Measurements from ENCODE around the gene RITA1.

RITA1 gene

DNA sequence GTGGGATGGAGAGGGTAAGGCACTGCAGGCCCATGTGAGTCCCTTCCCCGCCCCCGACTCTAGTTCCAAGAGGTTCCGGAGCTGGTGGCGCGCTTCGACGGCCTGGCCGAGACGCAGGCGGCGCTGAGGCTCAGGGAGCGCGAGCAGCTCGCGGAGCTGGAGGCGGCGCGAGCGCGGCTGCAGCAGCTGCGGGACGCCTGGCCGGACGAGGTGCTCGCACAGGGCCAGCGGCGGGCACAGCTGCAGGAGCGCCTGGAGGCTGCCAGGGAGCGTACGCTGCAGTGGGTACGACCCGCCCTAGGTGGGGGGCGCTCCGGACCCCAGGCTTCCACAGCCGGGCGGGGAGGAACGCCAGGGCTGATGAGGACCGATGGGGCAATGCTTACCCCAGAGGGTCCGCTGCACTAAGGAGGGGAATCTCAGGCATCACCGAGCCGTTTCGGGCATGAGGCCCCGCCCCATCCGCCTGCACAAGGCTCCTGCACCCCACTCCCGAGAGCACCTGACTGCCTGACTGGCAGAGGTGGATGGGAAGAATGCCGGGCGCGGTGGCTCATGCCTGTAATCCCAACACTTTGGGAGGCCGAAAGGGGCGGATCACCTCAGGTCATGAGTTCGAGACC lies 31.1 kb upstream of the RITA1 start:
- DNase-seq: no peak

DNA sequence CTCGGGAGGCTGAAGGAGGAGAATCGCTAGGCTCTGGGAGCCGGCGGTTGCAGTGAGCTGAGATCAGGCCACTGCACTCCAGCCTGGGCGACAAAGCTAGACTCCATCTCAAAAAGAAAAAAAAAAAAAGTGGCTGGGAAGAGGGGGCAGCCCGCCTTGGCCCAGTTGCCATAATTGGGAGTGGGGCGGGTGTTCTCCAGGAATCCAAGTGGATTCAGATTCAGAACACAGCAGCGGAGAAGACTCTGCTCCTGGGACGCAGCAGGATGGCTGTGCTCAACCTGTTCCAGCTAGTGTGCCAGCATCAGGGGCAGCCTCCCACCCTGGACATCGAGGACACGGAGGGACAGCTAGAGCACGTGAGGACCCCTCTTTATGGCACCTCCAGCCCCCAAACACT lies 30.5 kb upstream of the RITA1 start:
- DNase-seq: no peak

DNA sequence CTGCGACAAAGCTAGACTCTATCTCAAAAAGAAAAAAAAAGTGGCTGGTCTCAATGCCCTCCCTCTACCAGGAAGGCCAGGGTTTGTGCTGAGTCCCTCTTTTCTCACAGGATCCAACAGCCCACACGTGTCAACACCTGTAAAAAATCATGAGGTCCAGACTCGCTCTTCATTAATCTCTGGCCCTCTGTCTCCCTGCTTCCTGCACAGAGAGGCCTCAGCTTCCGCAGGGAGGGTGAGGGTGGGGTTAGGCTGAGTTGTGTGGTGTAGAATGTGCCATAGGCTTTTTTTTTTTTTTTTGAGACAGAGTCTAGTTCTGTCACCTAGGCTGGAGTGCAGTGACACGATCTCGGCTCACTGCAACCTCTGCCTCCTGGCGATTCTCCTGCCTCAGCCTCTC lies 29.9 kb upstream of the RITA1 start:
- no peak for DNase-seq

DNA sequence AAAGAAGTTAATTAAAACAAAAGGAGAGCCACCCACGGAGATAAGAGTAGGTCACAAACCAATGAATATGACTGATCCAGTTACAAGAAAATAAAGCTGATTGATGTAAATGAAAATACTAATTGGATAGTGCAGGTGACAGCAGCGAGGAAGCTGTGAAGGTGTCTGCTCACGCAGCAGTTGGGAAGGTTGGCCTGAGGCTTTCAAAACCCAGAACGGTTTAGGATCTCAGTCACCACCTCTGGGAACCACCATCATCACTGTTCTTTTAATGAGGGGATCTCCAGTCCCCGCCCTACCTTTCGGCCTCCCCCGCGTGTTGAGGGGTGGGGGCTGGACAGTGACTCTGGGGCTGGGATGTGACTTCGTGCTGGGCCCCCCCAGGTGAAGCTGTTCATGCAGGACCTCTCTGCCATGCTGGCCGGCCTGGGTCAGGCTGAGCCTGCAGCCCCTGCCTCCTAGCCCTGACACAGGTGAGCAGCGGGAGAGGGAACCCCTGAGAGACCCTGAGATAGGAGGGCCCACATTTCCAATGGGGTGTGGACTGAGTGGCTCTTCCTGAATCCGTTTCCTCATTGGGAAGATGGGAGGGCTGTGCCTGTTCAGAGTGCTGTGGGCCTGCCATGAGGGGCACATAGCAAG lies 28.2 kb upstream of the RITA1 start:
- DNase-seq: no peak

DNA sequence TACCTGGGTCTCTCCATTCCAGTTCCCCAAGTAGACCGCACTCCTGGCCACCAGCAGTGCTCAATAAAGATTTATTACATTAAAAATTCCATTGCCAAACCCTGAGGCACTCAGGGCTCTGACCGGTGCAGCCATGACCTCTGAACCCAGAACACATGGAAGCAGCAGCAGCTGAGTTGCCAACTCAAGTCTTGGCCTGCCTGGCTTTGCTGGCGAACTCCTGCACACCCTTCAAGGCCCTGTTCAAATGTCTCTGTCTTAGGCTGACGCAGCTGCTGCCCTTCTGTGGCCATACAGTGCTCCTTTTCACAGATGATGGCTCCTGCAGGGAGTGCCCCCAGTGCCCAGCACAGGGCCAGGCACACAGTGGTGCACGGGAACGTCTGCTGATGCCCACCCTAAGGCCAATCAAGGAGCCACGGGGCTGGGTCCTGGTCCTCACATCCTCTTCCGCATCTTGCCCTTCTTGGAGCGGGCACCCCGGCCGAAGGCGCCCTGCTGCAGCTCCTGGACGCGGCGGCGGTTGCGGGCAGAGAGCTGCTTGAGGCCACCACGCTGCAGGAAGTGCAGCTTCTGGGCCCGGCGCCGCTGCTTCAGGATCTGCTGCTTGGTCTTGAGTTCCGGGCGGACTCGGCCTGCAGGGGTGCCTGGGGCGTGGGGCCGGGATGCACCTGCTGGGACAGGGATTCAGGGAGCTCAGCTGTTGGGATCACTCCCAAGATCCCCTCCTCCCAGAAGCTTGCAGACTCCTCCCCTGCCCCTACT lies 26.9 kb upstream of the RITA1 start:
- DNase-seq: no peak

DNA sequence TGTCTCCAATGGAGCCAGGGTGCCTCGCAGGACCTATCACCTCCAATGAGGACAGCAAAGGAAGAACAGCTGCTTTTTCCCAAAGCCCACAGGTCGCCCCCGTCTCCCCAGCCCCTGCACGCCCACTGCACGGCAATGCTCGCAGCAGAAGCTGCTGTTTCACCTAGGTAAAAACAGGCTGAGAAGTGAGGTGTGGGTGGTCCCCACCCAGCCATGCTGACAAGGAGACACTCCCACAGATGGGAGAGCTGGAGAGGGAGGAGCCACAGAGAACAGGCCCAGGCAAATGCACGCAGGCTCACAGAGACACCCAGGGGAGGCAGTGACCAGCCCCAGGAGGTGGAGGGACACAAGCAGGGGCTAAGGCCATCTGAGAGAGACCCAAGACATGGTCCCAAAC lies 25.6 kb upstream of the RITA1 start:
- DNase-seq: no peak

DNA sequence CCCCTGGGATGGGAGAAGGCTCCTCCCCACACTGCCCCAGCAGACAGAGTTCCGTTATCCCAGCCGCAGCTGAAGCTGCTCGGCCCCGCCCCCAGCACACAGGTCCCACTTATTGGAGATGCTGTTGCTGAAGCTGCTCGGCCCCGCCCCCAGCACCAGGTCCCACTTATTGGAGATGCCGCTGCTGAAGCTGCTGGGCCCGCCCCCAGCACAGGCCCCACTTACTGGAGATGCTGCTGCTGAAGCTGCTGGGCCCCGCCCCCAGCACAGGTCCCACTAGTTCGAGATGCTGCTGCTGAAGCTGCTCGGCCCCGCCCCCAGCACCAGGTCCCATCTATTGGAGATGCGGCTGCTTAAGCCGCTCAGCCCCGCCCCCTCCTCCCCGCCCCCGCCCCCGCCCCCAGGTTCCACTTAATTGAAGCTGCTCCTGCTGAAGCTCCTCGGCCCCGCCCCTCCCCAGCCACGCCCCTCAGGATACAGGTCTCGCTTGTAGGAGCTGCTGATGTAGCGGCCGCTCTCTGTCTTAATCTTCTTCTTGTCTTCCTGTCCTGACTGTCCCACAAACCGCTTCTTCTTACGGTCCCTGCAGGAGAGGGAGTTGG lies 24.0 kb upstream of the RITA1 start:
- no peak for DNase-seq

DNA sequence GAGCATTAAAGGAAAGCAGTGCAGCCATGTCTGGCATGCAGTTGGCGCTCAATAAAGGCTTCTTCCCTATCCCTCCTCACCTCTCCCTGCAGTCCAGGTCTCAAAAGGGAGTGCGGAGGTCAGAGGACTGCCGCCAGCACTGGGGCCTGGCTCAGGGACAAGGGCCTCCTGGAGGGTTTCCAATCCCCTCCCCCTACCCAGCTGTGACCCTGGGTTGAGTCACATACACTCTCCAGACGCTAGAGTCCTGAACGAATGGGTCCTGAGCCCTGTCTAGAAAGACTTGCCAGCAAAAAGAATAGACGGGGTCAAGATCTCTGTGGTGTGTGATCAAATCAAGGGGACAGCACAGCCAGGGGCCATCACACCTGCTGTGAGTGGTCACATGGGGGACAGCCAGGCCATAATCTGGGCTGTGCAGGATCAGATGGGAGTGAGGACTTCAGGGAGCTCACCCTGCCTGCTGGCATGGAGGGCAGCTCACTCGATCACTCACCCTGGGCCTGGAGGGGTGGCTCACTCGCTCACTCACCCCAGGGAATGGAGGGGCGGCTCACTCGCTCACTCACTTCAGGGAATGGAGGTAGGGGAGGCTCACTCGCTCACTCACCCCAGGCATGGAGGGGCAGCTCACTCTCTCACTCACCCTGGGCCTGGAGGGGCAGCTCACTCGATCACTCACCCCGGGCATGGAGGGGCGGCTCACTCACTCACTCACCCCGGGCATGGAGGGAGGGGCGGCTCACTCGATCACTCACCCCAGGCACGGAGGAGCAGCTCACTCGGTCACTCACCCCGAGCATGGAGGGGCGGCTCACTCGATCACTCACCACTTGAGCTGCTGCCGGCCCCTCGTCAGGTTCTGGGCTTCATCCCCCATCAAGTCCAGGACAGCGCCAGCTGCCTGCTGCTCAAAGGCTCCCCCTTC lies 23.2 kb upstream of the RITA1 start:
- no peak for DNase-seq

DNA sequence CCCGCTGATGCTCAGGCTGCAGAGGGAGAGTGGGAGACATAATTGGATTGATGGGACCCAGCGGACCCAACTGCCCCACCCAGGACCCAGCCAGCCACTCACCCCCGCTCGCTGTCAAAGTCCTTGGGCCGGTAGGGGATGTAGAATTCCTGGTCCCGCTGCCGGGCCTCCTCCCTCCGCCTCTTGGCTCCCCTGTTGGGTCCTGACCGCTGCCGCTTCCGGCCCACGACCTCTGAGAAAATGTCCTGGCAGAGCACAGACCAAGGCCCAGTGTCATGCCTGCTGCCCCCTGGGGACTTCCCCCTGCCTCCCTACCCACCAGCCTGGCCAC lies 22.5 kb upstream of the RITA1 start:
- no peak for DNase-seq

DNA sequence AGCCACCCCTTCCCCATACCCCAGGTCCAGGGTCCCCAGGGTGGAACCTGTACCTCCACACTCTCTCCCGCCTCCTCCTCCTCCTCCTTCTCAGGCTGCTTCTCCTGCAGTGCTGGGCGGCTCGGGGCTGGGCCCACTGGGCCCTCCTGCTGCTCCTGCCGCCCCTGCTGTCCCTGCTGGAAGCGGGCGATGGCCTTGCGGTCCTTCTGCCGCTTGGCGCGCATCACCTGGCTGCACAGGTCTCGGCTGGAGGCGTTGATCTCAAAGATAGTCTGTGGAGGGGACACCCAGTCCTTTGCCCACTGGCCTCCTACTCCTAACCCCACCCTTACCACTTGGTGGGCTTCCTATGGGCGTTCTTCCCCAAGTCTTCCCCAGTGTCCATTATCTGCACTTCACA lies 21.5 kb upstream of the RITA1 start:
- no peak for DNase-seq

DNA sequence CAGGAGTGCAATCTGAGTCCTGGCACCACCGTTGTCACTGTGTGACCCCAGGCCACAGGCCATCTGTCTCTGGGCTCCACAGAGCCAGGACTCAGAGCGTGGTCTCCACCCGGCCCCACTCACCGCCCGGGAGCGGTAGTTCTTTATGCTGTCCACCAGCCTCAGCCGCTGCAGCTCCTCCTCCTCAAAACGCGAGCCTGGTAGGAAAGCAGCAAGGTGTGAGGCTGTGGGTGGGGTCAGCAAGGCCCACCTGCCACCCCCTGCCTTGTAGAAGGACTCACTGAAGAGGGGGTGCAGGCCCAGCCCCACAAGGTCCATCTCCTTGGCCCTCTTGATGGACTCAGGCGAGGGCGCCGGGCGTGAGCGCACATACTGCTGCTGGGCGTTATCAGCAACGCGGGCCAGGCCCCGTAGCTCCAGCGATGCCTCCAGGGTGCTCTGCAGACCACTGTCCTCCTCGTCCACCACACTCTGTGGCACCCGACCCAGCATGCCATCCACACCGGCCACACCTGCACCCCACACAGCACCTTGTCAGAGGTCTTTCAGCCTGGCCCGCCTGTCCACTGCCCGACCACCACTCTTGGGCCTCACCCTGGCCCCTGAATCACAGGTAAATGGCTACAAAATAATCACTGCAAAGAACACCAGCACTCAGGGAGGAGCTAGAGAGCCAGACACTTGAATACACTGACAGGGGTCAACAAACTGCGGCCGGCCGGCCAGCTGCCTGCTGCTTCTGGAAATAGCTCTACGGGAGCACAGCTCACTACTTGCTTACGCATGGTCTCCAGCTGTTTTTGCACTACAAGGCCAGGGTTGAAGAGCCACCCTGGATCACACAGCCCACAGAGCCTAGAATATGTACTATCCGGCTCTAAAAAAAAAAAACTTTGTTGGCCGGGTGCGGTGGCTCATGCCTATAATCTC lies 19.7 kb upstream of the RITA1 start:
- no peak for DNase-seq

DNA sequence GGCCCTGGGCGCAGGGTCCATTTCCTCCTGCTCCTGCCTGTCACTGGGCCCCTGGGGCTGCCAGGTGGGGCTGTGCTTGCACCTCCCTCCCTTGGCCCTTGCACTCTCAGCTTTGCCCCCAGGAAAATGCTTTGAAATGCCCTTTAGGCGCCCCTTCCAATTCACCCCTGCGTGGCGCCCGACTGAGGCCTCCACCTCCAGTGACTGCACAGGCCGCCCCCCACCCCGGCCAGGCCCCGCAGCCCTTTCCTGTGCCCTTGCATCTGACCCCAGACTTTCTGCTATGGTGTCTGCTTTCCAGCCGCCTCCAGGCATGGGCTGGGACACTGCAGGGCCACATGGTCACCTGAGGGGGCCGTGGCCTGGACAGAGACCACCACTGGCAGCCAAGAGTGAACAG lies 17.7 kb upstream of the RITA1 start:
- DNase-seq: no peak

DNA sequence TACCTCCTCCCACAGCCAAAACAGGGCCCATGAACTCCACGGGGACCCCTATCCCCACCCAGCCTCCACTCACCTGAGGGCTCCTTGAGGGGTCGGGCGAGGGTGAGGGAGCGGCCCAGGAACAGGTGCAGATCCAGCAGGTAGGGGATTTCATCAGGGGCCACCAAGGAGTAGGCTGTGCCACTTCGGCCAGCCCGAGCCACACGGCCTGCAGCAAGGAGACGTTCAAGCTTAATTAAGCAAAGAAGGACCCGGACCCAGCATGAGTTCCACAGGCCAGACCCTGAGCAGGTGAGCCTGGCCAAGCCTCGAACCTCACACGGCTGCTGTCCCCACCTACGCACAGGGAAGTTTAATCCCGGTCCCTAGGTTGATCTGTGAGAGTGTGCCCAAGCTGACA lies 15.8 kb upstream of the RITA1 start:
- no peak for DNase-seq

DNA sequence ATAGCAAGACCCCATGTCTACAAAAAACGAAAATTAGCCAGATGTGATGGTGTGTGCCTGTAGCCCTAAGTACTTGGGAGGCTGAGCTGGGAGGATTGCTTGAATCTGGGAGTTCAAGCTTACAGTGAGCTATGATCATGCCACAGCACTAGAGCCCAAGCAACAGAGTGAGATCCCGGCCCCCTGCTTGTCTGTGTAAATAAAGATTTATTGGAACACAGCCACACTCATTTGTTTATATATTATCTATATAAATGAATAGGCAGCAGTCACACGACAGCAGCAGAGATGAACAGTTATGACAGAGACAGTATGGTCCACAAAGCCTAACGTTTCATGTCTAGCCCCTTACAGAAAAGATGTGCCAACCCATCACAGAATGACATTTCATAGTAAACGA lies 15.1 kb upstream of the RITA1 start:
- no peak for DNase-seq

DNA sequence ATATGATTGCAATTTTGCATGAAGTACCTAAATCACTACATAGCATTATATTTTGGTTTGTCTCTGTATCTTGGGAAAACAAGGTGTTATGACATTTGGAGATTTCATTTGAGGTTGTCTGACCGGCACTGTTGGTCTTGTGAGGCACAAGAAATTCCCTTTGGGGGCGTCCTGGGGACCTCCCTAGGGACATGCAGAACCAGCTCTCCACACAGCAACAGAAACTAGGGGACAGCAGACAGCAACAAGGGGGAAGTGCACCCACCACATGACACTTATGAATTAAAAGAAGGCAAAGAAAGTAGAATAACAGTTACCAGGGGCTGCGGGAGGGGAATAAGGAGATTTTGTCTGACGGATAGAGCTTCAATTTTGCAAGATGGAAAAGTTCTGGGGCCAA lies 14.6 kb upstream of the RITA1 start:
- DNase-seq: no peak

DNA sequence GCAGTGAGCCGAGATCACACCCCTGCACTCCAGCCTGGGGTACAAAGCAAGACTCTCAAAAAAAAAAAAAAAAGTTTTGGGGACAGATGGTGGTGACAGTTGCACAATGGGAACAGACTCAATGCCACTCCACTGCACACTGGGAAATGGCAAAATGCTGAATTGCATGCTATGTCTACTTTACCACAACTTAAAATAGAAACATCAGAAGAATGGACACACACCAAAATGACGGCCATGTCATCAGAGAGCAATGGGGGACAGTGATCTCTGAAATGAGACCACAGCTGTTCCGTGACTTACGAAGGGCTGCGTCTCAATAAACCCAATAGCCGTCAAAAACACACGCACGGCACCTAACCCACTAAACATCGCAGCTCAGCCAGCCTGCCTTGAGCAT lies 14.0 kb upstream of the RITA1 start:
- no peak for DNase-seq

DNA sequence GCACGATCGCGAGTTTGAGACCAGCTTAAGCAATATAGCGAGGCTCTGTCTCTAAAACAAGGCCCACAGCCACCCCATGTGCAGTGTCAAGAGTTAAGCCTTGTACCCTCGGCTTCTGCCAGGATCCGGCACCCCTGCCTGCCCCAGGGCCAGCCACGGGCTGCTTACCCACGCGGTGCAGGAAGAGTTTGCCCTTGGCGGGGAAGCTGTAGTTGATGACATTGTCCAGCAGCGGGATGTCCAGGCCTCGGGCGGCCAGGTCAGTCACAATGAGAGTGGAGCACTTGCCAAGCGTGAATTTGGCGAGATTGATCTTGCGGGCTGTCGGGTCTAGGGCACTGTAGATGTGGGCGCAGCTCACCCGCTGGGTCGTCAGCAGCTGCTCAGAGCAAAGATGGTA lies 13.3 kb upstream of the RITA1 start:
- DNase-seq: no peak

DNA sequence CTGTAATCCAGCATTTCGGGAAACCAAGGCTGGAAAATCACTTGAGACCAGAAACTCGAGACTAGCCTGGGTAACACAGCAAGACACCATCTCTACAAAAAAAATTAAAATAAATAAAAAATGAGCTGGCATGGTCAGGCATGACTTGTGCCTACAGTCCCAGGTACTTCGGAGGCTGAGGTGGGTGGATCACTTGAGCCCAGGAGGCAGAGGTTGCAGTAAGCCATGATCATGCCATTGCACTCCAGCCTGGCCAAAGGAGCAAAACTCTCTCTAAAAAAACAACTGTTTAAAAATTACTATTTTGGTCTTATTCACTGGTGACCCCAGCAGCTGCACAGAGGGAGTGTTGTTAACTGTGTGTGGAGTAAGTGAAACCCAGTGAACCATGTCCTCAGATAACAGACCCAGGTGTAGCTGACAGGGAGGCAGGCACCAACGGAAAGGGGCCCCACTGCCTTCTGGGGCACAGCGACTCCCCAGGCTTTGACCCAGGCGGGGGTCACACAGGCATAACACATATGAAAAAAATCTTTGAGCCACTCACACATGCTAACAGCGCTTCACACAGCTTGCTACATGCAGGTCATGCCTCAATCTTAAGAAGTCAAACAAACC lies 12.3 kb upstream of the RITA1 start:
- DNase-seq: no peak

DNA sequence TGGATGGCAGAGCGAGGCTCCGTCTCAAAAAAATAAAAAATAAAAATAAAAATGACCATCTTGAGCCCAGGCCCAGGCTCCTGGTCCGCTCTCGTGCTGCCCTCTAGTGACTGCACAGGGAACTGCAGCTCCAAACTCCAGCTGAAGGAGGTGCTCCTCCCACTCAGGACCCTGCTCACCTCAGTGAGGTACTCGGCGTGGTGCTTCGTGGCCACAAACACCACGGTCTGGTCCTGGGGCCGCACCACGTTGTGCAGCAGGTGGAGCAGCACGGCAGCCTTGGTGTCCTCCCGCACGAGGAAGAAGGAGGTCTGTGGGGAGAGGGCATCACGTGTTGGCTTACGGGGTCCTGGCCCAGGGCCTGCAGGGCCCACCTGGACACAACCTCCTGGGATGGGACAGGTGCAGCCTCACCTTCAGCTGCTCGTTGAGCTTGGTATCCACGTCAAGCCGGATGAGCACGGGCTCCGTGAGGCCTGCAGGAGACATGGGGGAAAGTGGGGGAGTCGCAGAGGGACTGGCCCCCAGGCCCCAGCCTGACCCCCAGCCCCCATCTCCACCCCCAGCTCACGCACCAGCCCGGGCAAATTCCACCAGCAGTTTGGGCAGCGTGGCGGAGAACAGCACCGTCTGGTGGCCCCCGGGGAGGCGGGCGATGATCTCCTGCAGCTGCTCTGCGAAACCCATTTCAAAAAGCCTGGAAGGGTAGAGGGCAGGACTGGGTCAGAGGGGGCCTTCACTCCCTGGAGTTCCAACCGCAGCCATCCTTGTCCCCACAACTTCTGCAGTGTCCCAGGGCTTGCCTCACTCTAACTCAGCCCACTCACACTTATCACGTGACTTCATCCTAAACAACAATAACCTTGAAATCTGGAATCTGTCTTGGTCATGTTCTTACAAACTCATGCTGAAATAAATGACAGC lies 10.8 kb upstream of the RITA1 start:
- peak; percentile 22 for DNase-seq

DNA sequence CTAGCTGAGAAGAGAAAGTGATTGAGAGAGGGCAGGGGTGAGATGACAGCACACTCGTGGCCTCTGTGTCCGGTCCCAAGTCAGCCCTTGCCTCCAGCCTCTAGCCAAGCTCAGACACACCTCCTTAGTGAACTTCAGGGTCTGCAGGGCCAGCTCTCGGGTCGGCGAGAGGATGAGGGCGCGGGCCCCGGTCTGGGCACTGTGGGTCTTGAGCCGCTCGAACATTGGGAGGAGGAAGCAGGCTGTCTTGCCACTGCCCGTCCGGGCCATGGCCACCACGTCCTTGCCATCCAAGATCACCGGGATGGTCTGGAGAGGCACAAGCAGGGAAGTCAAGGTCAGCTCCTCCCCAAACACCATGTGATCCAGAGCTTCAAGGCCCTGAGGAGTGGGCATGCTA lies 6.5 kb upstream of the RITA1 start:
- DNase-seq: no peak
